NCI-H526 (cell line): ENCODE measurements around the gene MFSD6L.
A peak's percentile ranks its signal among the peaks of the same experiment; 100 is the strongest.

Experiments used
- DNase-seq, 2 experiments: peaks; one replicate each; lab custom pipeline; 2025; lab: John Stamatoyannopoulos, UW

MFSD6L gene

DNA sequence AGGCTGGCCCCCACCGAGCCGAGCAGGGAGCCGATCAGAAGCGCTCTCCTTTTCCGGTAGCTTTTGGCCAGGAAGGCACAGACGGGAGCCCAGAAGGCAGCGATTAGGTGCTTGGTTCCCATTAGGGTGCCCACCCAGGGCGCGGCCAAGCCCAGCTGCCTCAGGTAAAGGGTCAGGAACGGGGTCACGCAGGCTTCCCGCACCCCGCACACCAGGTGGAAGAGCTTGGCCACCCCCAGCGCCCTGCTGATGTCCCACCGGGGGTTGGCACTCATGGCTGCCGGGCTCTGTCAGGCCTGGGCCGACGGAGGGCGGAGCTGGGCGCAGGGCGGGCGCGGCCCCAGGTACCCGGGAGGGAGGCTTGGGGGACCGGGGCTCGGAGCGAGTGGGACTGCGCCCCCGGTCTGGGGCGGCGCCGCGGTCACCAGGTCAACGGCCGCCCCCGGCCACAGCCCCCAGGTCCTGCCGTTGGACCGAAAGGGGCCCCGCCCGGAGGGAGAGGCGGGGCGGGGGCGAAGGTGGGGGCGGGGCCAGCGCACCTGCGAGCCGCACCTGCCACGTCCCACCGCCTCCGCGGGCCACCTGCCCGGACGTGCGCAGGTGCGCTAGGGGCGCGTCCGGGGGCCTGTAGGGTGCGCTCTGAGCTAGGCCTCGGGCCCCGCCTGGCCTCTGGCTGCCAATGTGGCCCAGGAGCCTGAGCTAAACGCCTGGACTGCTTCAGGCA, at the start of gene MFSD6L:
MFSD6L (minus strand) TSS at position 520 of the 724 bp plus-strand sequence; CDS start at position 275, 245 bp downstream.
- peak; percentile 48 to 87 for DNase-seq

DNA sequence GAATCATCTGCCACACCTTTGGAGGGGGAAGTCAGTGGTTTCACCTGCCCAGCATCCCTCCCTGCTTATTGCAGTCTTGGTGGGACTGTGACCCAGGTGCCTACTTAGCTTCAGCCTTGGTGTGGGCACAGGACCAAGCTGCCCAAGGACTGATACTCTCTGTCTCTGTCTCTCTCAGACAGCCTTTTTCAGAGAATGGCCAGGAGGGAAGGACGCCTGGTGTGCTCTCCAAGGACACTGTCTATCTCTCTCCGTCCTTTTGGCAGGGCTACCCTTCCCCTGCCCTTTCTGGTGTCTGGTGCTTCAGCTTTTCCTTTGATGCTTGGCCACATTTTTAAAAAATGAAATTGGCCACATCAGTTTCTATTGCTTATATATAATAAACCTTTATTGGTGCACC, 48.7 kb upstream of the MFSD6L start:
- DNase-seq, result no peak

- DNase-seq, result peak in 1 of 2 experiments; percentile 17
Observed at GRCh38 chr17:8846768-8847211, 47.6 kb upstream of the MFSD6L start.

DNA sequence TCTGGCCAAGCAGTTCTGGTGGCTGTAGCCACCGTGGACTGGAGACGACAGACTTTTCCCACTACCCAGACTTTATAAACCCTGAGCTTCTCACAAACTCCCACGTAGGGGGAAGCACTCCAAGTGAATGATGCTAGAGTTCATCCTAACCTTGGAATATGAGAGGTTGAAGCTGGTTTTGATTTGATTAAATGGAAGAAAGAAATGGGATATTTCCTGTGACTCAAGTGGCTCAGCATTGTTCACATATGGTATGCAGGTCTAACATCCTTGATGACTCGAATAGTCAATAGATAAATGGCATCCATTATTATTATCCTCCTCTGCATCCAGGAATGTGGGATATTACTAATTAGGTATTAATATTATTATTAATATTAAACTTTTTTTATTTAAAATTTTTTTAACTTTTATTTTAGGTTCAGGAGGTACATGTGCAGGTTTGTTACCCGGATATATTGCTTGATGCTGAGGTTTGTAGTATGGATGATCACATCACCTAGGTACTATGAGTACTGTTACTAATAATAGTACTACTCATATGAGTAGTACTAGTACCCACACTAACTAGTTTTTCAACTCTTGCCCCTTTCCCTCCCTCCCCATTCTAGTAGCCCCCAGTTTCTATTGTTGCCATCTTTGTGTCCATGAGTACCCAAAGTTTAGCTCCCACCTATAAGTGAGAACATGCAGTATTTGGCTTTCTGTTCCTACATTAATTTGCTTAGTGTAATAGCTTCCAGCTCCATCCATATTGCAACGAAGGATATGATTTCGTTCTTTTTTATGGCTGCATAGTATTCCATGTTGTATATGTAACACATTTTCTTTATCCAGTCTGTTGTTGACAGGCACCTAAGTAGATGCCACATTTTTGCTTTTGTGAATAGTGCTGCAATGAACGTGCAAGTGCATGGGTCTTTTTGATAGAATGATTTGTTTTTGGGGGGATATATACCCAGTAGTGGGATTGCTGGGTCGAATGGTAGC, 45.4 kb upstream of the MFSD6L start:
- DNase-seq, result no peak

- DNase-seq, result no peak
Observed at GRCh38 chr17:8843344-8843743, 44.2 kb upstream of the MFSD6L start.

DNA sequence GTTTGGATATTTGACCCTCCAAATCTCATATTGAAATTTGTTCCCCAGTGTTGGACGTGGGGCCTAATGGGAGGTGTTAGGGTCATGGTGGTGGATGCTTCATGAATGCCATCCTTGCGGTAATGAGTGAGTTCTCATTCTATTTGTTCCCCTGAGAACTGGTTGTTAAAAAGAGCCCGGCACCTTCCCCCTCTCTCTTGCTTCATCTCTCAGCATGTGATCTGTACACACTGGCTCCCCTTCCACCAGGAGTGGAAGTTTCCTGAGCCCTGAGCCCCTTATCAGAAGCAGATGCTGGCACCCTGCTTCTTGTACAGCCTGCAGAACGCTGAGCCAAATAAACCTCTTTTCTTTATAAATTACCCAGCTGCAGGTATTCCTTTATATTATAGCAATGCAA, 42.7 kb upstream of the MFSD6L start:
- DNase-seq, result no peak

- DNase-seq, result no peak
Observed at GRCh38 chr17:8839410-8839935, 40.3 kb upstream of the MFSD6L start.

GRCh38 chr17:8838551-8839095, 39.5 kb upstream of the MFSD6L start:
- DNase-seq, result no peak

GRCh38 chr17:8837563-8838075, 38.5 kb upstream of the MFSD6L start:
- no peak for DNase-seq

GRCh38 chr17:8836821-8837562, 37.8 kb upstream of the MFSD6L start:
- no peak for DNase-seq

DNA sequence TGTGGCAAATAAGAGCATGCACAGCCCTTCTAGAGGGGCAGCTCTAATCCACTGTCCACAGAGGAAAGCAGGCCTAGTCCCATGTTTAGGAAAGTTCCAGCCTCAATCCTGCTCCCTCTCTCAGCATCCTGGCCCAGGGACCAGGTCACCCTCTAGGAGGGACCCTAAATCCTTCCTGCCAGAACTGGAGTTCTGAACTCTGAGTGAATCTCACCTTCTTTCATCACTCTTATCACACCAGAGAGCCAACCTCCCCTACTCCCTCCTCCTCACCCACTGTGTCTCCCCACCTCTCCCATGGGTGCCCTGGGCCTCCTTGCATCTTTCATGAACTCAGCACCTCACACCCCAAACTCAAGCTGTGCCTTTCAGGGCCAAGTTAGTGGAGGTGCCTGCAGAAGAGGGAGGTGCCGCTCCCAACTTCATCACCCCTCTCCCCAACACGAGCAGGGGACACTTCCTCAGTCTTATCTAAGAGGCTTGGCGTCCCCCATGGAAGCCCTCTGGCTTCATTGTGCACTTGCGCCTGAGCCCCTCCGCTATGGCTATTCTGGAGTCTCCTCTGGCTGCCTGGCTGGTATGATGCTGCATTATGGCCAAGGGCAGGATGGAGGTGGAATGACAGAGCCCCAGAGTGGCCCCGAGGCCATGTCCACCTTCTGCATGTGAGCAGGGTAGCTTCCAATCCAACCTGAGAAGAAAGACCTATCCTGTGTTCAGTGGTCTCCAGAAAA, 36.6 kb upstream of the MFSD6L start:
- DNase-seq, result no peak

GRCh38 chr17:8835106-8835505, 35.9 kb upstream of the MFSD6L start:
- DNase-seq, result no peak

DNA sequence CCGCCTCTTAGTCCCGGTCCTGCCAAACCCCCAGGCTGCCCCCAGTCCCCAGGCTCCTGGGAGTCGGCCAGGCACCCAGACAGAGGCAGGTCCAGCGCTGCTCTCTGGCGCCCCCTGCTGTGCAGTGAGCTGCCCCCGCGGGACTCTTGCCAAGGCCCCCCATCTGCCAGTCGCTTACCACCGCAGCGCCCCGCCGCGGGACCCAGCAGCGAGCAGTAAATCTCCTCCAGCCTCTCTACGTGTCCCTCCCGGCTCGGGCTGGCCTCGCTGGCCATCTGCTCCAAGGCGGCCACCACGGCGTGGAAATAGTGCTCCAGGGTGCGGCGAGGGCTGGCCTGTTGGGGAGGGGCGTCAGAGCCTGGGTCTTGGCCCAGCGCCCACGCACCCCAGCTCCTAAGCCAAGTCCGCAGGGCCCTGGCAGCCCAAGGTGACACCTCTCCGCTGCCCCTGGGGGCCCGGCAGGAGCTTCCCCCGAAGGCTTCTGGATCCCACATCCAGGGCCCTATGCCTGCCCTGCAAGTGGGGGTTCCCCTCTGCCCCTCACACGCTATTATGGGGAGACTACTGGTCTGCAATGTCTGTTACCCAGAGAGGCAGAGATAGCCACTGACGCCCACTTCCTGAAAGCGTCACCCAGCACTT, 33.7 kb upstream of the MFSD6L start:
- DNase-seq, result peak in 1 of 2 experiments; percentile 44

GRCh38 chr17:8831234-8831849, 32.2 kb upstream of the MFSD6L start:
- DNase-seq, result no peak

GRCh38 chr17:8830141-8830540, 31.0 kb upstream of the MFSD6L start:
- DNase-seq, result no peak

DNA sequence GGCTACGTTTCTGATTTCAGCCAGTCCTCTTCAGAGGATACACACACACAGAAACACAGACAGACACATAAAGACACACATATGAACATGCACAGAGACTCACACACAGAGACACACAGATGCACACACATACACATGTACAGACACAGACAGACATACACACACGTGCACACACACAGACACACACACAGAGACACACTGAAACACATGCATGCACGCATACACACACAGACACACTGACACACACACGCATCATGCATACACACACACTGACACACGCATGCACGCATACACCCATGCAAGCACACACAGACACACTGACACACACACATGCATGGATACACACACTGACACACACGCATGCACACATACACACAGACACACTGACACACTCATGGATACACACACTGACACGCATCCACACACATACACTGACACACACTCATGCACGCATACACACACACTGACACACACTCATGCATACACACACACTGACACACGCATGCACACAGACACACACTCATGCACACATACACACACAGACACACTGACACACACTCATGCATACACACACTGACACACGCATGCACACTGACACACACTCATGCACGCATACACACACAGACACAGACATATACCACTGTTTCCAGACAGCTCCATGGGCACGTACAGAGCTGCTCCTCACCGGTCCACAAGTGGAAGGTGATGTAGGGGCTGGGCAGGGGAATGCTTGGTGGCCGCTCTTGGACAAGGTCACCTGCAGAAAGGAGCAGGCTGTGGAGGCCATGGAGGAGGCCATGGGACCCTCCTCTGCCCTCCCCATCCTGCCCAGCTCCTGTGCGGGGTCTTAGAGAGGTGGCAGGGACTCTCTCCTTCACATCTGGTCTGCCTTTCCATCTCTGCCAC, 30.1 kb upstream of the MFSD6L start:
- DNase-seq, result no peak

DNA sequence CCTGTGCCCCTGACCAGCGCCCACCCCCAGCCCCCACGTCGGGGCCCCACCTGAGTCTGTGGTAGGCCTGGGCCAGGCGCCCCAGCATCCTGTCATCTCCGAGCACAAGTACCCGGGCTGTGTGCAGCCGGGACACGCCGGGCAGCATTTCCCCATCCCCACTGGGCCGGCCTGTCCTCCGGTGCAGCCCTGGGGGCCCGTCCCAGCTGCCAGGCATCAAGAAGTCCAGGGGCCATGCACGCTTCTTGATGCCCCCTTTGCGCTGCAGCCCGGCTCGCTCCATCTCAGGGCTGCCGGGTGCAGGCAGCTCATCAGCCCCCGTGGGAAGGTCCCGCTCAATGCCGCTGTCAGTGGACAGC, 29.3 kb upstream of the MFSD6L start:
- no peak for DNase-seq

- DNase-seq, result no peak
Observed at GRCh38 chr17:8826808-8827435, 27.8 kb upstream of the MFSD6L start.
